Mesendoderm (in vitro differentiated cells): ENCODE measurements around the gene NIPA2.

ENCODE experiments used
- DNase-seq: peaks from one replicate; pipeline ENCODE4 v3.0.0; 2013
- H2AK5ac ChIP-seq: 2 replicates; pipeline ENCODE4 v1.6.1; 2013; ENCODE audit warnings: low read length, inconsistent platforms
- H2BK120ac ChIP-seq: 2 replicates; pipeline ENCODE4 v1.6.1; 2013; ENCODE audit warnings: low read depth, mild to moderate bottlenecking, low read length, moderate library complexity, mixed read lengths
- H2BK15ac ChIP-seq: replicated peaks from 2 replicates; pipeline ENCODE4 v1.6.1; 2013; ENCODE audit warnings: low read depth, mild to moderate bottlenecking, moderate library complexity
- H2BK5ac ChIP-seq: 2 replicates; pipeline ENCODE4 v1.6.1; 2013; ENCODE audit warnings: low read length, inconsistent platforms
- H3K18ac ChIP-seq: 2 replicates; pipeline ENCODE4 v1.6.1; 2013; ENCODE audit warnings: mild to moderate bottlenecking, low read length, mixed read lengths
- H3K23ac ChIP-seq: one replicate; pipeline ENCODE4 v1.6.1; 2013; ENCODE audit warnings: low read length
- H3K27ac ChIP-seq: 2 replicates; pipeline ENCODE4 v1.5.1; 2013; ENCODE audit warnings: low read depth, mild to moderate bottlenecking, inconsistent platforms, low read length, moderate library complexity
- H3K27me3 ChIP-seq: 2 replicates; pipeline ENCODE4 v1.6.1; 2013; ENCODE audit warnings: low read length, control low read depth, mild to moderate bottlenecking, inconsistent platforms; ENCODE audit not compliant: insufficient read depth, poor library complexity
- H3K36me3 ChIP-seq: 2 replicates; pipeline ENCODE4 v1.6.1; 2013; ENCODE audit warnings: low read length, inconsistent platforms; ENCODE audit not compliant: control insufficient read depth, insufficient read depth
- H3K4ac ChIP-seq: one replicate; pipeline ENCODE4 v1.6.1; 2013; ENCODE audit warnings: low read depth, mild to moderate bottlenecking, low read length, moderate library complexity
- H3K4me1 ChIP-seq: 2 replicates; pipeline ENCODE4 v1.6.1; 2013; ENCODE audit warnings: low read depth, low read length, inconsistent platforms; ENCODE audit not compliant: control insufficient read depth
- H3K4me2 ChIP-seq: 2 replicates; pipeline ENCODE4 v1.6.1; 2013; ENCODE audit warnings: low read length
- H3K4me3 ChIP-seq: 2 replicates; pipeline ENCODE4 v1.5.1; 2013; ENCODE audit warnings: mild to moderate bottlenecking, low read length
- H3K56ac ChIP-seq: one replicate; pipeline ENCODE4 v1.6.1; 2013; ENCODE audit warnings: low read length
- H3K79me1 ChIP-seq: 2 replicates; pipeline ENCODE4 v1.6.1; 2013; ENCODE audit warnings: low read length, inconsistent platforms
- H3K79me2 ChIP-seq: 2 replicates; pipeline ENCODE4 v1.6.1; 2013; ENCODE audit warnings: mild to moderate bottlenecking, low read length; ENCODE audit not compliant: control insufficient read depth, insufficient read depth
- H3K9ac ChIP-seq: 2 replicates; pipeline ENCODE4 v1.6.1; 2013; ENCODE audit warnings: low read length, inconsistent platforms
- H4K5ac ChIP-seq: one replicate; pipeline ENCODE4 v1.6.1; 2013; ENCODE audit warnings: low read length
- H4K8ac ChIP-seq: one replicate; pipeline ENCODE4 v1.6.1; 2013; ENCODE audit warnings: low read depth, mild to moderate bottlenecking, control low read depth, low read length, moderate library complexity
- WGBS: extraction: QIAGEN DNeasy Blood & Tissue Kit; methylation state at CpG from one replicate; pipeline ENCODE4 v1.1.7; 2013; ENCODE audit warnings: low lambda C conversion rate, missing lambda C conversion rate; ENCODE audit not compliant: insufficient coverage; ENCODE audit errors: extremely low coverage; 5-methylcytosine and 5-hydroxymethylcytosine counted together

Gene NIPA2

GRCh38 chr15:22912256-22912655 lies 73.8 kb downstream of the NIPA2 start:
- Histone ChIP-seq H3K79me2 (no peaks in the 10 kb centered on the region), H2BK15ac (no peak overlapping the region), H3K4me2 (no peak overlapping the region), H4K8ac (no peak overlapping the region), H3K27me3 (no peaks in the 10 kb centered on the region), H2BK5ac (no peak overlapping the region), H3K27ac (no peak overlapping the region), H2BK120ac (no peak overlapping the region), H3K23ac (no peak overlapping the region), H3K56ac (no peak overlapping the region), H3K18ac (no peak overlapping the region), H2AK5ac (no peak overlapping the region), H3K4ac (no peak overlapping the region), H3K79me1 (no peaks in the 10 kb centered on the region), H3K36me3 (peaks cover 3% of the 10 kb centered on the region), H3K4me1 (no peaks in the 10 kb centered on the region), H3K4me3 (no peak overlapping the region), H3K9ac (no peak overlapping the region), H4K5ac (no peak overlapping the region)
- no peak for DNase-seq
- WGBS: no CpG with 5 or more reads among the region's 12 CpGs

- no peak overlapping the region for H3K18ac ChIP-seq
- no peak for DNase-seq
- peaks cover 5% of the 10 kb centered on the region for H3K36me3 ChIP-seq
- no peaks in the 10 kb centered on the region for H3K27me3 ChIP-seq
- H3K79me2 ChIP-seq: no peaks in the 10 kb centered on the region
- H2BK120ac ChIP-seq: no peak overlapping the region
- H4K5ac ChIP-seq: no peak overlapping the region
- no peak overlapping the region for H3K4me2 ChIP-seq
- no peaks in the 10 kb centered on the region for H3K79me1 ChIP-seq
- no peak overlapping the region for H3K56ac ChIP-seq
- no peak overlapping the region for H4K8ac ChIP-seq
- H2AK5ac ChIP-seq: no peak overlapping the region
- H3K27ac ChIP-seq: no peak overlapping the region
- no peak overlapping the region for H3K9ac ChIP-seq
- no peak overlapping the region for H3K4ac ChIP-seq
- no peak overlapping the region for H3K23ac ChIP-seq
- H3K4me3 ChIP-seq: no peak overlapping the region
- no CpG with 5 or more reads among the region's 13 CpGs for WGBS
- no peak overlapping the region for H2BK5ac ChIP-seq
- H2BK15ac ChIP-seq: no peak overlapping the region
- no peaks in the 10 kb centered on the region for H3K4me1 ChIP-seq
Observed at GRCh38 chr15:22913646-22914380, 75.3 kb downstream of the NIPA2 start.

GRCh38 chr15:22915866-22916515 lies 77.5 kb downstream of the NIPA2 start:
- Histone ChIP-seq H4K5ac (no peak overlapping the region), H2BK120ac (no peak overlapping the region), H3K9ac (no peak overlapping the region), H3K36me3 (peaks cover 3% of the 10 kb centered on the region), H3K79me2 (no peaks in the 10 kb centered on the region), H3K18ac (no peak overlapping the region), H3K27ac (no peak overlapping the region), H3K4me2 (no peak overlapping the region), H3K79me1 (no peaks in the 10 kb centered on the region), H3K4ac (no peak overlapping the region), H4K8ac (no peak overlapping the region), H3K4me1 (no peaks in the 10 kb centered on the region), H3K23ac (no peak overlapping the region), H2BK5ac (no peak overlapping the region), H3K4me3 (no peak overlapping the region), H3K27me3 (no peaks in the 10 kb centered on the region), H2BK15ac (no peak overlapping the region), H3K56ac (no peak overlapping the region), H2AK5ac (no peak overlapping the region)
- no peak for DNase-seq
- WGBS: no CpG with 5 or more reads among the region's 25 CpGs

- H3K79me1 ChIP-seq: no peaks in the 10 kb centered on the region
- no peak overlapping the region for H3K4me3 ChIP-seq
- DNase-seq: no peak
- no peaks in the 10 kb centered on the region for H3K27me3 ChIP-seq
- no peak overlapping the region for H3K23ac ChIP-seq
- H3K79me2 ChIP-seq: no peaks in the 10 kb centered on the region
- no peak overlapping the region for H2BK5ac ChIP-seq
- H3K18ac ChIP-seq: no peak overlapping the region
- H2AK5ac ChIP-seq: no peak overlapping the region
- WGBS: no CpG with 5 or more reads among the region's 36 CpGs
- H3K27ac ChIP-seq: no peak overlapping the region
- no peak overlapping the region for H2BK15ac ChIP-seq
- H2BK120ac ChIP-seq: no peak overlapping the region
- H4K5ac ChIP-seq: no peak overlapping the region
- H3K4me1 ChIP-seq: no peaks in the 10 kb centered on the region
- no peak overlapping the region for H3K4ac ChIP-seq
- H3K9ac ChIP-seq: no peak overlapping the region
- H4K8ac ChIP-seq: no peak overlapping the region
- H3K36me3 ChIP-seq: peaks cover 3% of the 10 kb centered on the region
- no peak overlapping the region for H3K56ac ChIP-seq
- H3K4me2 ChIP-seq: no peak overlapping the region
Observed at GRCh38 chr15:22916606-22917350, 78.3 kb downstream of the NIPA2 start.

- no peaks in the 10 kb centered on the region for H3K27me3 ChIP-seq
- H3K79me1 ChIP-seq: no peaks in the 10 kb centered on the region
- no peak overlapping the region for H4K5ac ChIP-seq
- H2BK120ac ChIP-seq: no peak overlapping the region
- no peak overlapping the region for H2BK15ac ChIP-seq
- no peak overlapping the region for H3K27ac ChIP-seq
- no peak overlapping the region for H4K8ac ChIP-seq
- H3K56ac ChIP-seq: no peak overlapping the region
- no CpG with 5 or more reads among the region's 18 CpGs for WGBS
- H2AK5ac ChIP-seq: no peak overlapping the region
- no peaks in the 10 kb centered on the region for H3K4me1 ChIP-seq
- H3K4me2 ChIP-seq: no peak overlapping the region
- H3K9ac ChIP-seq: no peak overlapping the region
- no peak overlapping the region for H3K4me3 ChIP-seq
- H3K4ac ChIP-seq: no peak overlapping the region
- no peak for DNase-seq
- H2BK5ac ChIP-seq: no peak overlapping the region
- no peak overlapping the region for H3K18ac ChIP-seq
- H3K36me3 ChIP-seq: peaks cover 3% of the 10 kb centered on the region
- H3K79me2 ChIP-seq: no peaks in the 10 kb centered on the region
- no peak overlapping the region for H3K23ac ChIP-seq
Observed at GRCh38 chr15:22917556-22917955, 79.1 kb downstream of the NIPA2 start.
